RWPE1 (cell line): ENCODE data around the gene MBOAT1.

Source experiments
- CTCF ChIA-PET: fragments of 350-600 bp; sonication (Branson Sonifier 250); formaldehyde crosslinking; extraction: SDS; loops from one replicate; lab custom pipeline; 2021; lab: Yijun Ruan, JAX
- POLR2A ChIA-PET: fragments of 400-600 bp; formaldehyde crosslinking; extraction: SDS; loops from one replicate; lab custom pipeline; 2020; ENCODE audit warnings: antibody characterized with exemption; ENCODE audit not compliant: low non-redundant PET; lab: Yijun Ruan, JAX
- DNase-seq: peaks from one replicate; pipeline ENCODE4 v3.0.0; 2012; ENCODE audit warnings: low spot score
- H3K27ac ChIP-seq: fragments of 450-650 bp; 2 replicates; pipeline ENCODE4 v1.5.1; 2017
- CTCF ChIP-seq: fragments of 450-650 bp; conservative IDR thresholded peaks from 2 replicates; pipeline ENCODE4 v1.5.1; 2017; ENCODE audit warnings: low read depth, mild to moderate bottlenecking

Gene MBOAT1

GRCh38 chr6:20084411-20084810 is 127.9 kb downstream of the MBOAT1 start:
- CTCF ChIA-PET: no interaction called here
- POLR2A ChIA-PET: no interaction called here
- no peak overlapping the region for H3K27ac ChIP-seq
- TF ChIP-seq CTCF: no peak
- DNase-seq: no peak

GRCh38 chr6:20071998-20072397 is 140.3 kb downstream of the MBOAT1 start:
- CTCF ChIA-PET: no interaction called here

GRCh38 chr6:20070047-20070446 is 142.2 kb downstream of the MBOAT1 start:
- DNase-seq: no peak
- H3K27ac ChIP-seq: no peak overlapping the region
- POLR2A ChIA-PET: no interaction called here
- no peak for TF ChIP-seq CTCF
- CTCF ChIA-PET: no interaction called here

More at GRCh38 chr6:20071998-20072397, 140.3 kb downstream of the MBOAT1 start:
- POLR2A ChIA-PET: no interaction called here
- no peak for DNase-seq
- no peak overlapping the region for H3K27ac ChIP-seq
- TF ChIP-seq CTCF: no peak

- no peak for DNase-seq
- no peak for TF ChIP-seq CTCF
- ChIA-PET POLR2A (no interaction called here), CTCF (no interaction called here)
- no peak overlapping the region for H3K27ac ChIP-seq
These were observed 143.2 kb downstream of the MBOAT1 start for GRCh38 chr6:20069021-20069522.

GRCh38 chr6:20068421-20068988 is 143.8 kb downstream of the MBOAT1 start:
- H3K27ac ChIP-seq: no peak overlapping the region
- POLR2A ChIA-PET: no interaction called here
- DNase-seq: no peak
- CTCF ChIA-PET: no interaction called here
- TF ChIP-seq CTCF: no peak

- no peak overlapping the region for H3K27ac ChIP-seq
- no peak for TF ChIP-seq CTCF
- ChIA-PET CTCF (no interaction called here), POLR2A (no interaction called here)
- no peak for DNase-seq
These were observed 150.3 kb downstream of the MBOAT1 start for GRCh38 chr6:20061952-20062351.

GRCh38 chr6:20060252-20060651 is 152.0 kb downstream of the MBOAT1 start:
- POLR2A ChIA-PET: no interaction called here
- CTCF ChIA-PET: interaction anchor here (1.0 kb wide), 1 partner anchor 209 kb away, joined by 3 read pairs; no protein-coding TSS in a partner anchor

More at GRCh38 chr6:20060252-20060651, 152.0 kb downstream of the MBOAT1 start:
- no peak for TF ChIP-seq CTCF
- no peak overlapping the region for H3K27ac ChIP-seq
- DNase-seq: no peak
